22Rv1 (cell line): ENCODE measurements around the gene CREG1.

ENCODE experiments used
- ZFX ChIP-seq: fragments of 450-650 bp; IDR thresholded peaks from 2 replicates; pipeline ENCODE4 v1.6.1; 2017; ENCODE audit warnings: antibody characterized with exemption, borderline replicate concordance
- TF ChIP-seq, protein P1 (sequence below): fragments of 450-650 bp; IDR thresholded peaks from 2 replicates; pipeline ENCODE4 v1.5.1; 2017; ENCODE audit warnings: mild to moderate bottlenecking

- TF ChIP-seq, protein P1, sequence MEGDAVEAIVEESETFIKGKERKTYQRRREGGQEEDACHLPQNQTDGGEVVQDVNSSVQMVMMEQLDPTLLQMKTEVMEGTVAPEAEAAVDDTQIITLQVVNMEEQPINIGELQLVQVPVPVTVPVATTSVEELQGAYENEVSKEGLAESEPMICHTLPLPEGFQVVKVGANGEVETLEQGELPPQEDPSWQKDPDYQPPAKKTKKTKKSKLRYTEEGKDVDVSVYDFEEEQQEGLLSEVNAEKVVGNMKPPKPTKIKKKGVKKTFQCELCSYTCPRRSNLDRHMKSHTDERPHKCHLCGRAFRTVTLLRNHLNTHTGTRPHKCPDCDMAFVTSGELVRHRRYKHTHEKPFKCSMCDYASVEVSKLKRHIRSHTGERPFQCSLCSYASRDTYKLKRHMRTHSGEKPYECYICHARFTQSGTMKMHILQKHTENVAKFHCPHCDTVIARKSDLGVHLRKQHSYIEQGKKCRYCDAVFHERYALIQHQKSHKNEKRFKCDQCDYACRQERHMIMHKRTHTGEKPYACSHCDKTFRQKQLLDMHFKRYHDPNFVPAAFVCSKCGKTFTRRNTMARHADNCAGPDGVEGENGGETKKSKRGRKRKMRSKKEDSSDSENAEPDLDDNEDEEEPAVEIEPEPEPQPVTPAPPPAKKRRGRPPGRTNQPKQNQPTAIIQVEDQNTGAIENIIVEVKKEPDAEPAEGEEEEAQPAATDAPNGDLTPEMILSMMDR = no peak
- no peak for TF ChIP-seq ZFX
Observed at GRCh38 chr1:167515461-167515860, 38.1 kb downstream of the CREG1 start.
